ENCODE measurements around the gene TRIP6. TPM values are rescaled to one million over a fixed set of nuclear protein-coding genes. Genes with fewer than 3 reads are reported as not detected.
"Not testable (repeated sequence)": the region's sequence is repeated elsewhere in the genome, so short reads cannot be mapped to it uniquely, and the experiment has no call there.

The TRIP6 gene
- total RNA-seq, 1 experiment from 2014 or later = 234 TPM

- in situ Hi-C loops (cut with HindIII; ENCODE audit: low pct_unique_long_range_greater_than_20kb, low sequenced_read_pairs) = no loop called here
- DNase-seq (ENCODE audit: low read depth) = no peak
Observed at GRCh38 chr7:100895956-100896731, 29.0 kb downstream of the TRIP6 start.

- DNase-seq (ENCODE audit: low read depth) = no peak
- in situ Hi-C loops (cut with HindIII; ENCODE audit: low pct_unique_long_range_greater_than_20kb, low sequenced_read_pairs) = no loop called here
Observed at GRCh38 chr7:100896732-100897608, 29.8 kb downstream of the TRIP6 start.

- DNase-seq (ENCODE audit: low read depth) = no peak
- in situ Hi-C loops (cut with HindIII; ENCODE audit: low pct_unique_long_range_greater_than_20kb, low sequenced_read_pairs) = no loop called here
Observed at GRCh38 chr7:100897772-100898454, 30.7 kb downstream of the TRIP6 start.

GRCh38 chr7:100899432-100899831 is 32.2 kb downstream of the TRIP6 start:
- no peak for DNase-seq (ENCODE audit: low read depth)
- in situ Hi-C loops (cut with HindIII; ENCODE audit: low pct_unique_long_range_greater_than_20kb, low sequenced_read_pairs) = no loop called here

- DNase-seq (ENCODE audit: low read depth) = no peak
- in situ Hi-C loops (cut with HindIII; ENCODE audit: low pct_unique_long_range_greater_than_20kb, low sequenced_read_pairs) = no loop called here
Observed at GRCh38 chr7:100900978-100901377, 33.8 kb downstream of the TRIP6 start.

- in situ Hi-C loops (cut with HindIII; ENCODE audit: low pct_unique_long_range_greater_than_20kb, low sequenced_read_pairs) = no loop called here
- DNase-seq (ENCODE audit: low read depth) = no peak
Observed at GRCh38 chr7:100901921-100902332, 34.7 kb downstream of the TRIP6 start.

- in situ Hi-C loops (cut with HindIII; ENCODE audit: low pct_unique_long_range_greater_than_20kb, low sequenced_read_pairs) = no loop called here
- no peak for DNase-seq (ENCODE audit: low read depth)
Observed at GRCh38 chr7:100902638-100903037, 35.5 kb downstream of the TRIP6 start.

- in situ Hi-C loops (cut with HindIII; ENCODE audit: low pct_unique_long_range_greater_than_20kb, low sequenced_read_pairs) = no loop called here
- no peak for DNase-seq (ENCODE audit: low read depth)
Observed at GRCh38 chr7:100908512-100908911, 41.3 kb downstream of the TRIP6 start.

GRCh38 chr7:100910443-100910842 is 43.3 kb downstream of the TRIP6 start:
- in situ Hi-C loops (cut with HindIII; ENCODE audit: low pct_unique_long_range_greater_than_20kb, low sequenced_read_pairs); DNase-seq (ENCODE audit: low read depth): not testable (repeated sequence)

- no peak for DNase-seq (ENCODE audit: low read depth)
- in situ Hi-C loops (cut with HindIII; ENCODE audit: low pct_unique_long_range_greater_than_20kb, low sequenced_read_pairs) = no loop called here
Observed at GRCh38 chr7:100911484-100911883, 44.3 kb downstream of the TRIP6 start.

GRCh38 chr7:100914208-100914878 is 47.2 kb downstream of the TRIP6 start:
- in situ Hi-C loops (cut with HindIII; ENCODE audit: low pct_unique_long_range_greater_than_20kb, low sequenced_read_pairs) = no loop called here
- DNase-seq (ENCODE audit: low read depth) = no peak

GRCh38 chr7:100914879-100915447 is 47.8 kb downstream of the TRIP6 start:
- DNase-seq (ENCODE audit: low read depth) = peak; percentile 43
- in situ Hi-C loops (cut with HindIII; ENCODE audit: low pct_unique_long_range_greater_than_20kb, low sequenced_read_pairs) = no loop called here

- in situ Hi-C loops (cut with HindIII; ENCODE audit: low pct_unique_long_range_greater_than_20kb, low sequenced_read_pairs); DNase-seq (ENCODE audit: low read depth): not testable (repeated sequence)
Observed at GRCh38 chr7:100919335-100919734, 52.1 kb downstream of the TRIP6 start.

- DNase-seq (ENCODE audit: low read depth); in situ Hi-C loops (cut with HindIII; ENCODE audit: low pct_unique_long_range_greater_than_20kb, low sequenced_read_pairs): not testable (repeated sequence)
Observed at GRCh38 chr7:100919779-100920437, 52.7 kb downstream of the TRIP6 start.

GRCh38 chr7:100921039-100921438 is 53.9 kb downstream of the TRIP6 start:
- in situ Hi-C loops (cut with HindIII; ENCODE audit: low pct_unique_long_range_greater_than_20kb, low sequenced_read_pairs) = no loop called here
- DNase-seq (ENCODE audit: low read depth) = no peak

Measured in Caki2 (cell line).